Urinary bladder (tissue), 4 donors: ENCODE measurements around the gene MAU2. TPM values are rescaled to one million over a fixed set of nuclear protein-coding genes. Genes with fewer than 3 reads are reported as not detected.
A peak's percentile ranks its signal among the peaks of the same experiment; 100 is the strongest.

Experiments used
- DNase-seq: peaks from one replicate; pipeline ENCODE4 v3.0.0-alpha.2; 2015; ENCODE audit errors: extremely low spot score
- H3K27ac ChIP-seq: one replicate; pipeline ENCODE4 v1.5.1; 2013; ENCODE audit warnings: low read depth, mild to moderate bottlenecking, moderate library complexity
- H3K36me3 ChIP-seq: one replicate; pipeline ENCODE4 v1.6.1; 2013; ENCODE audit warnings: mild to moderate bottlenecking, moderate library complexity; ENCODE audit not compliant: insufficient read depth
- H3K4me1 ChIP-seq: one replicate; pipeline ENCODE4 v1.6.1; 2013; ENCODE audit warnings: mild to moderate bottlenecking, moderate library complexity; ENCODE audit not compliant: insufficient read depth
- H3K4me3 ChIP-seq: one replicate; pipeline ENCODE4 v1.5.1; 2013; ENCODE audit warnings: low read depth, low read length
- WGBS: extraction: QIAGEN DNeasy Blood & Tissue Kit; methylation state at CpG from one replicate; pipeline ENCODE4 v1.1.7; 2013; 5-methylcytosine and 5-hydroxymethylcytosine counted together
- polyA plus RNA-seq: library from polyadenylated mRNA; stranded (reverse); fragments of 200-250 nt; gene quantifications from one replicate; pipeline ENCODE4 v1.2.3, GENCODE V29; 2013
- total RNA-seq: library from RNA; depleted of rRNA; stranded (reverse); fragments of >200 nt; gene quantifications from one replicate; pipeline ENCODE4 v1.2.3, GENCODE V29; 2014
- donor health status: healthy with polysubstance abuse.
- donor health status: healthy.

Gene MAU2, protein sequence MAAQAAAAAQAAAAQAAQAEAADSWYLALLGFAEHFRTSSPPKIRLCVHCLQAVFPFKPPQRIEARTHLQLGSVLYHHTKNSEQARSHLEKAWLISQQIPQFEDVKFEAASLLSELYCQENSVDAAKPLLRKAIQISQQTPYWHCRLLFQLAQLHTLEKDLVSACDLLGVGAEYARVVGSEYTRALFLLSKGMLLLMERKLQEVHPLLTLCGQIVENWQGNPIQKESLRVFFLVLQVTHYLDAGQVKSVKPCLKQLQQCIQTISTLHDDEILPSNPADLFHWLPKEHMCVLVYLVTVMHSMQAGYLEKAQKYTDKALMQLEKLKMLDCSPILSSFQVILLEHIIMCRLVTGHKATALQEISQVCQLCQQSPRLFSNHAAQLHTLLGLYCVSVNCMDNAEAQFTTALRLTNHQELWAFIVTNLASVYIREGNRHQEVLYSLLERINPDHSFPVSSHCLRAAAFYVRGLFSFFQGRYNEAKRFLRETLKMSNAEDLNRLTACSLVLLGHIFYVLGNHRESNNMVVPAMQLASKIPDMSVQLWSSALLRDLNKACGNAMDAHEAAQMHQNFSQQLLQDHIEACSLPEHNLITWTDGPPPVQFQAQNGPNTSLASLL
- total RNA-seq = 31.7 TPM
- 34.6 TPM for polyA plus RNA-seq

GRCh38 chr19:19320361-19321140 lies at the start of gene MAU2, which contains the start of gene SUGP1:
MAU2 (plus strand) TSS chr19:19320829; CDS start chr19:19320860, 31 bp downstream.
SUGP1 (minus strand) TSS chr19:19320509; CDS start chr19:19320496, 13 bp downstream.
- Histone ChIP-seq H3K4me3 (peak within 1 kb of the TSS; percentile 100), H3K4me1 (peaks cover 2% of the 10 kb centered on the region), H3K27ac (peak within 1 kb of the TSS; percentile 93), H3K36me3 (no peaks in the 10 kb centered on the region)
- peak; percentile 86 for DNase-seq
- whole genome bisulfite sequencing = under 1% methylated on average over 67 of the region's 67 CpGs

DNA sequence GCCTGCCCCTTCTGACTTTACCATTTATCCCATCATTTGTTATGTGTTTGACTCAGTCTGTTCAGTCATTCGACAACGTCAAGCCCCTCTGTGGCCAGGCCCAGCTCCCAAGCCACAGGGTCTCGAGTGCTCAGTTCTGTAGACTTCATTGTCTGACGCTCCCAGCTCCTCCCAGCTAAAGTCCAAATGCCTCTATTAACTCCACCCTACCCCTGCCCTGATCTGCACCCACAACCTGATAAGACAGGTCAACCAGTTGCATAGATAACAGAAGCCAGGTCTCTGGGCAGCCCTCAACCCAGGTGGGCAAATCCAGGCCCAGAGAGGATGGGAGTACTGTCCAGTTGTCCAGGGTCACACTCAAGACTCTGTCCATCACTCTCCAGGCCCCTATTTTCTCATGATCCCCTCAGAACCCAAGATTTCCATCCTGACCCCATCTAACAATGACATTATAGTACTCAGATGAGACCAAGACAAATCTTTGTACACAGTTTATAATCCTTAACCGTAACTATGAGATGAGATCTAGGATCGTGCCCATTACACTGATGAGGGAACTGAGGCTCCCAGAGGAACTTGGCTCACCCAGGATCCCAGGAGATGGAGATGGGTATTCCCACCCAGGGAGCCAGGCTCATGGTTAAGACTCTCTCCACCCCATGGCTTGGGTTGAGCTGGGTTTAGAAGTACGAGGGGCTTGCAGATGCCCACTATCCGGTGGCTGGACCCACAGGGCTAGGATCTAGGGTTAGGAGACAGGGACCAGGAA lies 48.6 kb upstream of the MAU2 start:
- DNase-seq = no peak
- no peak overlapping the region for H3K4me3 ChIP-seq
- no peaks in the 10 kb centered on the region for H3K36me3 ChIP-seq
- WGBS = 91% methylated on average over 8 of the region's 8 CpGs
- no peaks in the 10 kb centered on the region for H3K4me1 ChIP-seq
- H3K27ac ChIP-seq = no peak overlapping the region

GRCh38 chr19:19274146-19274545 lies 46.5 kb upstream of the MAU2 start:
- H3K4me3 ChIP-seq = no peak overlapping the region
- WGBS = 69% methylated on average over 8 of the region's 8 CpGs
- no peaks in the 10 kb centered on the region for H3K4me1 ChIP-seq
- H3K36me3 ChIP-seq = no peaks in the 10 kb centered on the region
- DNase-seq = no peak
- no peak overlapping the region for H3K27ac ChIP-seq

- Histone ChIP-seq H3K27ac (no peak overlapping the region), H3K4me1 (no peaks in the 10 kb centered on the region), H3K4me3 (no peak overlapping the region), H3K36me3 (no peaks in the 10 kb centered on the region)
- no peak for DNase-seq
- WGBS = 74% methylated on average over 9 of the region's 9 CpGs
Measured at GRCh38 chr19:19274716-19275565, 45.7 kb upstream of the MAU2 start.

DNA sequence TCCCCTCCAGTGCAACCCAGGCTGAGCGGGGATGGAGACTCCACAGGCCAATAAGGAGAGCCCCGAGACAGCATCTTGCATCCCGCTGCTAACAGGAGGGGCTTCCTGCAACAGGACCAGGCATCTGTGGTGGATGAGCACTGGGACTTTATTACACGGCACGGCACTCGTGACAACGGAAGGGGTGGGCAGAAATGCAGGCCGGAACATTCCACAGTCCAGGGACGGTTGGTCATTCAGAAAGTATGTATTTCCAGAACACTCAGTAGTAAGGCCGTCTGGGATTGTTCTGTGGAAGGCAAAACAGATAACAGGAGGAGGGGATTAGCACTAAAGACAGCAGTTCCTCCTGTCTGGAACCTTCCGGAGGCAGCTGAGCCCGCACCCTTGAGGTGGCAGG lies 44.2 kb upstream of the MAU2 start:
- no peak for DNase-seq
- Histone ChIP-seq H3K4me3 (no peak overlapping the region), H3K27ac (no peak overlapping the region), H3K36me3 (no peaks in the 10 kb centered on the region), H3K4me1 (no peaks in the 10 kb centered on the region)
- WGBS = 70% methylated on average over 12 of the region's 12 CpGs

DNA sequence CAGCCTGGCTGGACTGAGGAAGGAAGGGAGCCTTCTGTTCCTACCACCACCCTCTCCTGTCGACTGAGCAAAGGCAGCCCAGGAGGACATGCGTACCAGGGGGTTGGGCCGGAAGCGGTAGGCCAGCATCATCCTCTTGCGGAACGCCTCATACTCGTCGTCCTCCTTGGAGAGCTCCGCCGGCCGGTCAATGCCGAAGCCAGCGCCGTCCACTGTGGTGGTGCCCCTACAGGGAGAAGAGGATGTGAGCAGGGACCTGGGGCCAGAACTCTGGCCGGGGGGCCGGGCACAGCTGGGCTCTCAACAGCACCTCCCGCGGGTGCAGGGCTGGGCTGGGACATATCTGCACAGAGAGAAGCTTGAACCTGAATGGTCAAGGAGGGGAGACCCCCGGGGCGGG lies 43.8 kb upstream of the MAU2 start:
- Histone ChIP-seq H3K36me3 (no peaks in the 10 kb centered on the region), H3K4me3 (no peak overlapping the region), H3K4me1 (no peaks in the 10 kb centered on the region), H3K27ac (no peak overlapping the region)
- no peak for DNase-seq
- 91% methylated on average over 20 of the region's 20 CpGs for WGBS

DNA sequence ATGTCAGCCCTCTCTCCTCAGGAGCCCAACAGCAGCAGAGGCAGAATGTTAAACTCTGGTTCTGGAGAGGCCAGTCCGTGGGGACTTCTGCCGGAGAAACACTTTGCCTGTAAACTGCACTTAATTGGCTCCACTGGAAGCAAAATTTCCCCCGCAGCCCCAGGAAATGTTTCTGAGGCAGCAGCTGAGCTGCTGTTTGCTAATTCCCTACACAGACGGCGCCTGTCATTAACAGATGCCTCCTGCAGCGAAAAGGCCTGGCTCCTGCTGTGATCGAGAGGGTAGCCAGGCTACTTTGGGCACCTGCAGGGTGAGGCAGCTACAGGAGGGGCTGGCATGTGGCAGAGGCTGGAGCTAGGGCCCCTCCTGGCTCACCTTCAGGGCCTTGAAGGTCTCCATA lies 42.3 kb upstream of the MAU2 start:
- WGBS = 91% methylated on average over 7 of the region's 7 CpGs
- H3K27ac ChIP-seq = no peak overlapping the region
- no peaks in the 10 kb centered on the region for H3K4me1 ChIP-seq
- no peak for DNase-seq
- no peak overlapping the region for H3K4me3 ChIP-seq
- H3K36me3 ChIP-seq = peaks cover 2% of the 10 kb centered on the region

GRCh38 chr19:19279062-19279612 lies 41.5 kb upstream of the MAU2 start:
- no peaks in the 10 kb centered on the region for H3K4me1 ChIP-seq
- no peak for DNase-seq
- 94% methylated on average over 19 of the region's 19 CpGs for WGBS
- no peak overlapping the region for H3K27ac ChIP-seq
- H3K36me3 ChIP-seq = peaks cover 2% of the 10 kb centered on the region
- no peak overlapping the region for H3K4me3 ChIP-seq

- H3K4me3 ChIP-seq = no peak overlapping the region
- H3K36me3 ChIP-seq = peaks cover 2% of the 10 kb centered on the region
- no peak overlapping the region for H3K27ac ChIP-seq
- WGBS = 98% methylated on average over 16 of the region's 16 CpGs
- H3K4me1 ChIP-seq = no peaks in the 10 kb centered on the region
- DNase-seq = no peak
Measured at GRCh38 chr19:19279853-19280252, 40.8 kb upstream of the MAU2 start.

DNA sequence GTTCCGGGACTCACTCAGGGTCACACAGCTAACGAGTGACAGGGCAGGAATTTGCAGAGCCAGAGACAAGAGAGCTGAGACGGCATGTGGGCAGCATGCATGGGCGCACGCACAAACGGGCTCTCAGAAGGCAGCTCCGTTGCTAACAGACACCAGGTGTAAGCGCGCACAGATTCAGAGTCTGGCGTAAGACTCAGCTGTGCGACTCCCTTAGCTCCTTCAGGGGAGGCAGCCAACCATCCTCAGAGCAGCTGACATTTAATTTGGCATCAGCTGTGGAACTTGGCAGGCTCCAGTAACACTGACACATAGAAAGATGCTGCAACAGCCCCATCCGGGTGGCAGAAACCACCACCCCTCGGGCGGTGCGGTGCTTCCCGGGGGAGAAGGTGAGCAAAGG lies 40.1 kb upstream of the MAU2 start:
- Histone ChIP-seq H3K4me1 (no peaks in the 10 kb centered on the region), H3K27ac (no peak overlapping the region), H3K36me3 (peaks cover 2% of the 10 kb centered on the region), H3K4me3 (no peak overlapping the region)
- WGBS = 91% methylated on average over 16 of the region's 16 CpGs
- no peak for DNase-seq

GRCh38 chr19:19285686-19286085 lies 34.9 kb upstream of the MAU2 start:
- H3K4me3 ChIP-seq = no peak overlapping the region
- H3K4me1 ChIP-seq = no peaks in the 10 kb centered on the region
- no peak for DNase-seq
- no peak overlapping the region for H3K27ac ChIP-seq
- 79% methylated on average over 10 of the region's 10 CpGs for WGBS
- peaks cover 2% of the 10 kb centered on the region for H3K36me3 ChIP-seq

DNA sequence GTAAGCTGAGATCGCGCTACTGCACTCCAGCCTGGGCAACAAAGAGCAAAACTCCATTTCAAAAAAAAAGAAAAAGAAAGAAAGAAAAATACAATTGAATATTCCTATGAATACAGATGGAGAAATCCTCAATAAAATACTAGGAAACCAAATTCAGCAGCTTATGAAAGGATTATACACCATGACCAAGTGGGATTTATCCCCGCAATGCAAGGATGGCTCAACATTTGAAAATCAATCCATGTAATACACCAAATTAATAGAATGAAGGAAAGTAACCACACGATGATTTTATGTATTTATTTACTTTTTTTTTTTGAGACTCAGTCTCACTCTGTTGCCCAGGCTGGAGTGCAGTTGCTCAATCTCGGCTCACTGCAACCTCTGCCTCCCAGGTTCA lies 28.0 kb upstream of the MAU2 start:
- Histone ChIP-seq H3K27ac (no peak overlapping the region), H3K4me1 (no peaks in the 10 kb centered on the region), H3K36me3 (peaks cover 3% of the 10 kb centered on the region), H3K4me3 (no peak overlapping the region)
- DNase-seq = no peak
- over 99% methylated on average over 5 of the region's 5 CpGs for WGBS
